HCT116 (cell line): ENCODE data around the gene ZBTB21. TPM values are rescaled to one million over a fixed set of nuclear protein-coding genes. Genes with fewer than 3 reads are reported as not detected.

ENCODE experiments used
- ATAC-seq: fragments of 200-7000 bp; cut with Tn5 transposase; 2 replicates; pipeline ENCODE4 v1.9.1; 2020; ENCODE audit warnings: mild to moderate bottlenecking, moderate library complexity
- BruUV-seq: library from RNA; stranded (reverse); fragments of 400-500 nt; replicated peaks from 2 replicates; lab custom pipeline; 2021; lab: Mats Ljungman, UMichigan
- CTCF ChIA-PET: fragments of 300-600 bp; sonication (Branson Sonifier 250); formaldehyde crosslinking; loops from one replicate; lab custom pipeline; 2021; ENCODE audit warnings: antibody characterized with exemption; lab: Charles Lee
- POLR2A ChIA-PET: fragments of 300-600, 350-600 bp; sonication (Branson Sonifier 250); formaldehyde crosslinking; loops from one replicate; lab custom pipeline; 2021; ENCODE audit warnings: antibody characterized with exemption; lab: Charles Lee
- RAD21 ChIA-PET, 2 experiments: fragments of 300-600 bp; sonication (Branson Sonifier 250); formaldehyde crosslinking; loops; one replicate each; lab custom pipeline; 2023; ENCODE audit warnings: low total read pairs in 2 of 2; ENCODE audit not compliant: uncharacterized antibody in 2 of 2, unreplicated experiment in 2 of 2, low non-redundant PET in 1 of 2; lab: Charles Lee
- DNase-seq: peaks from one replicate; pipeline ENCODE4 v3.0.0-alpha.2; 2010; ENCODE audit warnings: low read depth, low spot score
- H2AFZ ChIP-seq: fragments of 200-600 bp; shearing (Covaris generic), sonication (generic); 2 replicates; pipeline ENCODE4 v1.6.1; 2017; ENCODE audit warnings: low read depth, mixed run types, mixed read lengths, antibody characterized with exemption, low read length; ENCODE audit not compliant: poor library complexity, severe bottlenecking
- H3K27ac ChIP-seq: 2 replicates; pipeline ENCODE4 v1.5.1; 2012; ENCODE audit warnings: low read depth, low read length
- H3K27me3 ChIP-seq: fragments of 200-600 bp; sonication (generic); 2 replicates; pipeline ENCODE4 v1.6.1; 2016; ENCODE audit warnings: mixed run types, low read length, mixed read lengths; ENCODE audit not compliant: insufficient read depth
- H3K36me3 ChIP-seq, 2 experiments: fragments of 200-500 bp in 1 of 2; fragments of 200-600 bp in 1 of 2; sonication (Bioruptor generic) in 1 of 2; sonication (generic) in 1 of 2; 2 replicates each; pipeline versions ENCODE4 v1.5.1 to v1.6.1; 2014 to 2016; ENCODE audit warnings: low read length in 2 of 2, inconsistent platforms in 1 of 2, mixed read lengths in 1 of 2, mixed run types in 1 of 2; ENCODE audit not compliant: insufficient read depth in 2 of 2, control insufficient read depth in 1 of 2
- H3K4me1 ChIP-seq, 2 experiments: fragments of 200-600 bp in 1 of 2; sonication (generic) in 1 of 2; 2 replicates each; pipeline versions ENCODE4 v1.5.1 to v1.6.1; 2012 to 2017; ENCODE audit warnings: low read length in 2 of 2, inconsistent platforms in 1 of 2, mild to moderate bottlenecking in 1 of 2, mixed read lengths in 1 of 2, mixed run types in 1 of 2, moderate library complexity in 1 of 2; ENCODE audit not compliant: insufficient read depth in 2 of 2, control insufficient read depth in 1 of 2
- H3K4me2 ChIP-seq: fragments of 200-600 bp; sonication (generic); 2 replicates; pipeline ENCODE4 v1.6.1; 2017; ENCODE audit warnings: mixed run types, low read length, mixed read lengths
- H3K4me3 ChIP-seq, 2 experiments: fragments of 200-600 bp in 1 of 2; sonication (generic) in 1 of 2; replicated peaks in 1 of 2; 2 replicates each; pipeline ENCODE4 v1.5.1; 2011 to 2016; ENCODE audit warnings: low read length in 2 of 2, control low read depth in 1 of 2, low read depth in 1 of 2, mild to moderate bottlenecking in 1 of 2, mixed read lengths in 1 of 2, mixed run types in 1 of 2
- H3K79me2 ChIP-seq: fragments of 200-600 bp; sonication (generic); 2 replicates; pipeline ENCODE4 v1.6.1; 2017; ENCODE audit warnings: mild to moderate bottlenecking, mixed run types, low read length, moderate library complexity, mixed read lengths; ENCODE audit not compliant: insufficient read depth
- H3K9ac ChIP-seq: fragments of 200-600 bp; sonication (generic); 2 replicates; pipeline ENCODE4 v1.6.1; 2016; ENCODE audit warnings: low read length, mixed read lengths
- H3K9me2 ChIP-seq: fragments of 200-600 bp; sonication (generic), shearing (Covaris generic); 2 replicates; pipeline ENCODE4 v1.6.1; 2017; ENCODE audit warnings: mixed run types, mild to moderate bottlenecking, moderate library complexity; ENCODE audit not compliant: insufficient read depth
- H3K9me3 ChIP-seq, 2 experiments: fragments of 200-500 bp in 1 of 2; fragments of 200-600 bp in 1 of 2; sonication (Bioruptor generic) in 1 of 2; sonication (generic) in 1 of 2; 2 replicates each; pipeline ENCODE4 v1.6.1; 2014 to 2017; ENCODE audit warnings: low read length in 2 of 2, mixed read lengths in 2 of 2, inconsistent platforms in 1 of 2, low read depth in 1 of 2, mild to moderate bottlenecking in 1 of 2, mixed run types in 1 of 2, moderate library complexity in 1 of 2; ENCODE audit not compliant: control insufficient read depth in 1 of 2, insufficient read depth in 1 of 2
- H4K20me1 ChIP-seq: fragments of 200-600 bp; sonication (generic), shearing (Covaris generic); 2 replicates; pipeline ENCODE4 v1.6.1; 2017; ENCODE audit warnings: mixed run types, mild to moderate bottlenecking, moderate library complexity; ENCODE audit not compliant: insufficient read depth
- CBX3 ChIP-seq: IDR thresholded peaks from 2 replicates; pipeline ENCODE4 v1.6.1; 2012; ENCODE audit warnings: low read depth
- CEBPB ChIP-seq: IDR thresholded peaks from 2 replicates; pipeline ENCODE4 v1.6.1; 2012; ENCODE audit warnings: low read depth
- CTCF ChIP-seq, 3 experiments: fragments of 200-600 bp in 1 of 3; sonication (generic) in 1 of 3; IDR thresholded peaks in 2 of 3; conservative IDR thresholded peaks in 1 of 3; 2 replicates each; pipeline ENCODE4 v1.5.1; 2012 to 2017; ENCODE audit warnings: low read depth in 2 of 3, low read length in 2 of 3, antibody characterized with exemption in 1 of 3, borderline replicate concordance in 1 of 3, control low read depth in 1 of 3, mild to moderate bottlenecking in 1 of 3, mixed read lengths in 1 of 3, mixed run types in 1 of 3, moderate library complexity in 1 of 3; ENCODE audit not compliant: insufficient read depth in 1 of 3
- EGR1 ChIP-seq: IDR thresholded peaks from 2 replicates; pipeline ENCODE4 v1.6.1; 2012; ENCODE audit warnings: low read depth
- ELF1 ChIP-seq: IDR thresholded peaks from 2 replicates; pipeline ENCODE4 v1.6.1; 2012; ENCODE audit warnings: low read depth, borderline replicate concordance
- EZH2 ChIP-seq: fragments of 200-600 bp; sonication (generic); IDR thresholded peaks from 2 replicates; pipeline ENCODE4 v1.6.1; 2017; ENCODE audit warnings: antibody characterized with exemption, mixed run types
- EZH2phosphoT487 ChIP-seq: fragments of 200-600 bp; IDR thresholded peaks from 2 replicates; pipeline ENCODE4 v1.6.1; 2018; ENCODE audit warnings: antibody characterized with exemption, borderline replicate concordance
- FOSL1 ChIP-seq: IDR thresholded peaks from 2 replicates; pipeline ENCODE4 v1.6.1; 2012; ENCODE audit warnings: low read depth
- JUND ChIP-seq: IDR thresholded peaks from 2 replicates; pipeline ENCODE4 v1.6.1; 2012
- MAX ChIP-seq: IDR thresholded peaks from 2 replicates; pipeline ENCODE4 v1.6.1; 2012
- POLR2A ChIP-seq: IDR thresholded peaks from 2 replicates; pipeline ENCODE4 v1.7.0; 2011; ENCODE audit warnings: borderline replicate concordance; ENCODE audit not compliant: insufficient read depth, insufficient read length; ENCODE audit errors: extremely low read depth
- REST ChIP-seq: IDR thresholded peaks from 2 replicates; pipeline ENCODE4 v1.6.1; 2012; ENCODE audit warnings: low read depth
- SIN3A ChIP-seq: IDR thresholded peaks from 2 replicates; pipeline ENCODE4 v1.6.1; 2012; ENCODE audit warnings: low read depth
- SP1 ChIP-seq: IDR thresholded peaks from 2 replicates; pipeline ENCODE4 v1.6.1; 2012; ENCODE audit warnings: low read depth
- YY1 ChIP-seq: IDR thresholded peaks from 2 replicates; pipeline ENCODE4 v1.6.1; 2011; ENCODE audit warnings: low read length, low read depth, moderate library complexity, mild to moderate bottlenecking; ENCODE audit not compliant: insufficient replicate concordance; ENCODE audit errors: extremely low read depth
- ZFX ChIP-seq: fragments of 450-650 bp; IDR thresholded peaks from 2 replicates; pipeline ENCODE4 v1.6.1; 2017
- ZNF274 ChIP-seq: fragments of 200-500 bp; sonication (Bioruptor generic); IDR thresholded peaks from 2 replicates; pipeline ENCODE4 v1.6.1; 2014; ENCODE audit warnings: mild to moderate bottlenecking, low read depth, low read length, inconsistent platforms
- intact Hi-C: fragments of 100-400 bp; cut with micrococcal nuclease; formaldehyde crosslinking; loops from 2 replicates; pipeline ENCODE4 v1.10.0; 2022
- total RNA-seq: library from RNA; stranded (reverse); gene quantifications from one replicate; pipeline ENCODE4 v1.2.1, GENCODE V29; 2021; ENCODE audit not compliant: unreplicated experiment

The ZBTB21 gene
- total RNA-seq, 1 experiment from 2014 or later = 28.7 TPM

- ChIA-PET RAD21 (no interaction called here), CTCF (no interaction called here), POLR2A (interaction anchor here (1.2 kb wide), 1 partner anchor 16 kb away, joined by 3 read pairs; no protein-coding TSS in a partner anchor)
- H3K4me3 ChIP-seq = no peak overlapping the region
- TF ChIP-seq EZH2phosphoT487 = no peak
- no peak for TF ChIP-seq CBX3
- no peak for TF ChIP-seq SIN3A
- TF ChIP-seq EZH2 = no peak
- no peak for TF ChIP-seq SP1
- TF ChIP-seq ZFX = no peak
- TF ChIP-seq POLR2A = no peak
- no peak for TF ChIP-seq EGR1
- TF ChIP-seq JUND = no peak
- no peak for TF ChIP-seq MAX
- TF ChIP-seq CTCF (IDR thresholded peaks at IDR 0.05 in 2 of 3, conservative IDR thresholded peaks at IDR 0.05 in 1 of 3; ENCODE audit: borderline replicate concordance in 1 of 3, insufficient read depth in 1 of 3, low read depth in 2 of 3, low read length in 2 of 3) = no peak
- TF ChIP-seq CEBPB = no peak
- TF ChIP-seq YY1 = no peak
- TF ChIP-seq ELF1 = no peak
- TF ChIP-seq ZNF274 = no peak
- no peak for TF ChIP-seq FOSL1
- no peak for TF ChIP-seq REST
- intact Hi-C loops = no loop called here
- no peak for ATAC-seq
- no peaks in the 10 kb centered on the region for H3K79me2 ChIP-seq
- H4K20me1 ChIP-seq = no peaks in the 10 kb centered on the region
- no TSS peak for BruUV-seq
- H3K4me1 ChIP-seq = peaks cover 0 to 5% of the 10 kb centered on the region in 2 experiments; a peak in 1 of 4 replicates
- H2AFZ ChIP-seq = no peak overlapping the region
- no peak for DNase-seq
- H3K9me3 ChIP-seq = no peaks in the 10 kb centered on the region; a peak in 1 of 4 replicates
- 0 out of 2 replicates have a peak, but pooled peaks cover 4% of the 10 kb centered on the region for H3K27me3 ChIP-seq
- no peaks in the 10 kb centered on the region for H3K9me2 ChIP-seq
- H3K27ac ChIP-seq = no peak overlapping the region
- no peak overlapping the region for H3K9ac ChIP-seq
- H3K36me3 ChIP-seq = no peaks in the 10 kb centered on the region
- no peak overlapping the region for H3K4me2 ChIP-seq
These were observed 17.1 kb upstream of the ZBTB21 start for GRCh38 chr21:42027085-42027821.
